Measurements from ENCODE around the gene UGT2B11.
"Not testable (repeated sequence)": the region's sequence is repeated elsewhere in the genome, so short reads cannot be mapped to it uniquely, and the experiment has no call there.

UGT2B11 gene

GRCh38 chr4:69214716-69215115, at the start of gene UGT2B11:
Gene UGT2B11 (minus strand): TSS chr4:69214748. CDS start chr4:69214722, 26 bp downstream.
- DNase-seq, result no peak

GRCh38 chr4:69253147-69253772, 38.7 kb upstream of the UGT2B11 start:
- not testable (repeated sequence) for DNase-seq

- not testable (repeated sequence) for DNase-seq
Observed at GRCh38 chr4:69250884-69251283, 36.3 kb upstream of the UGT2B11 start.

- DNase-seq, result not testable (repeated sequence)
Observed at GRCh38 chr4:69242562-69243240, 28.2 kb upstream of the UGT2B11 start.

- not testable (repeated sequence) for DNase-seq
Observed at GRCh38 chr4:69241746-69242145, 27.2 kb upstream of the UGT2B11 start.

- not testable (repeated sequence) for DNase-seq
Observed at GRCh38 chr4:69240787-69241186, 26.2 kb upstream of the UGT2B11 start.

- DNase-seq, result no peak
Observed at GRCh38 chr4:69239557-69240168, 25.1 kb upstream of the UGT2B11 start.

- no peak for DNase-seq
Observed at GRCh38 chr4:69239092-69239491, 24.5 kb upstream of the UGT2B11 start.

- DNase-seq, result no peak
Observed at GRCh38 chr4:69224891-69225290, 10.3 kb upstream of the UGT2B11 start.

- not testable (repeated sequence) for DNase-seq
Observed at GRCh38 chr4:69223277-69223676, 8.7 kb upstream of the UGT2B11 start.

GRCh38 chr4:69218491-69218890, 3.9 kb upstream of the UGT2B11 start:
- DNase-seq, result not testable (repeated sequence)

GRCh38 chr4:69210911-69211310, 3.6 kb downstream of the UGT2B11 start:
- DNase-seq, result no peak

GRCh38 chr4:69198506-69198905, 16.0 kb downstream of the UGT2B11 start:
- not testable (repeated sequence) for DNase-seq

- DNase-seq, result no peak
Observed at GRCh38 chr4:69196209-69196965, 18.2 kb downstream of the UGT2B11 start.

GRCh38 chr4:69194166-69194565, 20.4 kb downstream of the UGT2B11 start:
- DNase-seq, result no peak

- not testable (repeated sequence) for DNase-seq
Observed at GRCh38 chr4:69191905-69192304, 22.6 kb downstream of the UGT2B11 start.

- not testable (repeated sequence) for DNase-seq
Observed at GRCh38 chr4:69190621-69191020, 23.9 kb downstream of the UGT2B11 start.

GRCh38 chr4:69181519-69182169, 32.9 kb downstream of the UGT2B11 start:
- DNase-seq, result not testable (repeated sequence)

GRCh38 chr4:69179817-69180216, 34.7 kb downstream of the UGT2B11 start:
- DNase-seq, result not testable (repeated sequence)

GRCh38 chr4:69178751-69179205, 35.8 kb downstream of the UGT2B11 start:
- DNase-seq, result not testable (repeated sequence)

GRCh38 chr4:69170233-69171134, 44.1 kb downstream of the UGT2B11 start:
- not testable (repeated sequence) for DNase-seq
